HepG2 (cell line): ENCODE results near the gene TBL3. TPM values are rescaled to one million over a fixed set of nuclear protein-coding genes. Genes with fewer than 3 reads are reported as not detected.
A peak's percentile ranks its signal among the peaks of the same experiment; 100 is the strongest.

Source experiments
- CHCHD3 ChIP-seq: sonication (generic); formaldehyde crosslinking; IDR thresholded peaks from 2 replicates; pipeline ENCODE4 v1.8.0; 2022; ENCODE audit warnings: mild to moderate bottlenecking, missing genetic modification reagents, moderate library complexity
- FOXA3 ChIP-seq: IDR thresholded peaks from 2 replicates; pipeline ENCODE4 v1.6.1; 2016; ENCODE audit warnings: missing genetic modification reagents, missing compliant biosample characterization
- LCORL ChIP-seq, 2 experiments: fragments of 450-650 bp in 1 of 2; sonication (generic) in 1 of 2; formaldehyde crosslinking in 1 of 2; IDR thresholded peaks; 2 replicates each; pipeline versions ENCODE4 v1.5.0 to v1.6.1; 2017 to 2020; ENCODE audit warnings: antibody characterized with exemption in 1 of 2, missing genetic modification reagents in 1 of 2
- MIXL1 ChIP-seq: IDR thresholded peaks from 2 replicates; pipeline ENCODE4 v1.6.1; 2016
- NFE2L2 ChIP-seq: fragments of 150-350 bp; IDR thresholded peaks from 2 replicates; pipeline ENCODE4 v1.6.1; 2014; ENCODE audit warnings: low read length
- POLR2A ChIP-seq, 2 experiments: IDR thresholded peaks; 2 replicates each; pipeline ENCODE4 v1.6.1; 2011; ENCODE audit warnings: low read depth in 2 of 2, low read length in 2 of 2, mild to moderate bottlenecking in 1 of 2, moderate library complexity in 1 of 2; ENCODE audit not compliant: insufficient read depth in 1 of 2
- PRMT3 ChIP-seq: sonication (generic); formaldehyde crosslinking; IDR thresholded peaks from 2 replicates; pipeline ENCODE4 v1.8.1; 2022; ENCODE audit warnings: low read depth, mild to moderate bottlenecking, moderate library complexity, missing genetic modification reagents, borderline replicate concordance
- PRPF4 ChIP-seq: fragments of 200-400 bp; formaldehyde crosslinking; IDR thresholded peaks from 2 replicates; pipeline ENCODE4 v1.6.1; 2016; ENCODE audit warnings: low read length, low read depth; ENCODE audit not compliant: poor library complexity, severe bottlenecking
- RAD51 ChIP-seq: fragments of 450-650 bp; IDR thresholded peaks from 2 replicates; pipeline ENCODE4 v1.6.1; 2016; ENCODE audit warnings: borderline replicate concordance
- RBAK ChIP-seq: sonication (generic); formaldehyde crosslinking; IDR thresholded peaks from 2 replicates; pipeline ENCODE4 v1.5.1; 2020; ENCODE audit warnings: mild to moderate bottlenecking, missing genetic modification reagents
- RBFOX2 ChIP-seq: fragments of 200-400 bp; formaldehyde crosslinking; IDR thresholded peaks from 2 replicates; pipeline ENCODE4 v1.6.1; 2017; ENCODE audit warnings: low read depth, mild to moderate bottlenecking, low read length
- RFXANK ChIP-seq: IDR thresholded peaks from 2 replicates; pipeline ENCODE4 v1.6.1; 2016
- SAP130 ChIP-seq: IDR thresholded peaks from 2 replicates; pipeline ENCODE4 v1.6.1; 2016; ENCODE audit warnings: low read depth
- SKI ChIP-seq: fragments of 450-650 bp; IDR thresholded peaks from one replicate; pipeline ENCODE4 v1.6.1; 2018; ENCODE audit warnings: mild to moderate bottlenecking; ENCODE audit not compliant: partially characterized antibody
- SRSF4 ChIP-seq: fragments of 200-400 bp; formaldehyde crosslinking; IDR thresholded peaks from one replicate; pipeline ENCODE4 v1.6.1; 2018; ENCODE audit warnings: mild to moderate bottlenecking, low read depth, low read length, moderate library complexity; ENCODE audit not compliant: poor library complexity, severe bottlenecking
- YEATS4 ChIP-seq: sonication (generic); formaldehyde crosslinking; IDR thresholded peaks from 2 replicates; pipeline ENCODE4 v1.4.0; 2020; ENCODE audit warnings: missing genetic modification reagents, borderline replicate concordance
- ZBTB26 ChIP-seq: IDR thresholded peaks from 2 replicates; pipeline ENCODE4 v1.6.1; 2016; ENCODE audit warnings: missing compliant biosample characterization, missing genetic modification reagents, borderline replicate concordance
- ZBTB42 ChIP-seq: sonication (generic); formaldehyde crosslinking; IDR thresholded peaks from 2 replicates; pipeline ENCODE4 v1.5.0; 2020; ENCODE audit warnings: mild to moderate bottlenecking, missing genetic modification reagents
- ZHX2 ChIP-seq, 2 experiments: sonication (generic) in 1 of 2; formaldehyde crosslinking in 1 of 2; IDR thresholded peaks; 2 replicates each; pipeline versions ENCODE4 v1.6.1 to v1.9.0; 2014 to 2022; ENCODE audit warnings: antibody characterized with exemption in 1 of 2, borderline replicate concordance in 1 of 2, inconsistent platforms in 1 of 2, low read depth in 1 of 2, missing genetic modification reagents in 1 of 2
- ZNF44 ChIP-seq: sonication (generic); formaldehyde crosslinking; IDR thresholded peaks from 2 replicates; pipeline ENCODE4 v1.5.1; 2020; ENCODE audit warnings: mild to moderate bottlenecking, missing genetic modification reagents
- ZNF563 ChIP-seq: sonication (generic); formaldehyde crosslinking; IDR thresholded peaks from 2 replicates; pipeline ENCODE4 v1.8.0; 2022; ENCODE audit warnings: mild to moderate bottlenecking, moderate library complexity, missing genetic modification reagents
- polyA plus RNA-seq, 8 experiments: library from polyadenylated mRNA; depleted of rRNA in 3 of 8; stranded (reverse) in 7 of 8; unstranded in 1 of 8; fragments of >200 nt; fragmentation: Illumina TruSeq in 4 of 8; extraction: Trizol in 4 of 8; gene quantifications; 2 replicates each; pipeline versions ENCODE4 v1.2.1 to v1.2.3, GENCODE V29; 2011 to 2016; ENCODE audit warnings: low read depth in 4 of 8, missing spikeins in 1 of 8, mixed read lengths in 1 of 8; ENCODE audit not compliant: insufficient read depth in 1 of 8
- total RNA-seq, 5 experiments: library from RNA; depleted of rRNA; stranded (reverse); fragments of >200 nt; fragmentation: Illumina TruSeq; extraction: Trizol; gene quantifications; 2 replicates each; pipeline ENCODE4 v1.2.3, GENCODE V29; 2016; ENCODE audit warnings: low read depth in 1 of 5

Gene TBL3
- total and polyA plus RNA-seq, 2 of the 13 experiments (the other 11 are each of a cell fraction or from before 2014, with no cell fraction given), result 16.8 to 38.0 TPM

GRCh38 chr16:2008631-2009163 is 36.8 kb downstream of the TBL3 start (continued):
- TF ChIP-seq SRSF4 (no peak), NFE2L2 (no peak), ZHX2 (IDR thresholded peaks at IDR 0.05; ENCODE audit: low read depth) (no peak), ZHX2 (CRISPR knock-in tag; IDR thresholded peaks at IDR 0.05; ENCODE audit: borderline replicate concordance) (no peak), RBFOX2 (no peak), LCORL (IDR thresholded peaks at IDR 0.05) (no peak), LCORL (CRISPR knock-in tag; IDR thresholded peaks at IDR 0.05) (0 out of 2 replicates have a peak, but pooled peaks have one; percentile 32), ZBTB26 (CRISPR knock-in tag) (no peak), ZNF563 (CRISPR knock-in tag) (no peak), MIXL1 (CRISPR knock-in tag) (no peak), FOXA3 (CRISPR knock-in tag) (no peak), RBAK (CRISPR knock-in tag) (no peak), POLR2A (IDR thresholded peaks at IDR 0.05; ENCODE audit: insufficient read depth in 1 of 2, low read depth in 2 of 2, low read length in 2 of 2) (peak in 1 of 2 experiments; percentile 53; a peak in 2 of 4 replicates), PRPF4 (no peak), CHCHD3 (CRISPR knock-in tag) (no peak), SKI (no peak), PRMT3 (no peak), SAP130 (CRISPR knock-in tag) (peak; percentile 36; the same call in 1 of the 2 replicates), RAD51 (no peak), ZBTB42 (CRISPR knock-in tag) (no peak), ZNF44 (CRISPR knock-in tag) (no peak), RFXANK (no peak), YEATS4 (CRISPR knock-in tag) (no peak)
